Measurements from ENCODE around the gene SLC44A1. TPM values are rescaled to one million over a fixed set of nuclear protein-coding genes. Genes with fewer than 3 reads are reported as not detected.

Gene SLC44A1
- total and polyA plus RNA-seq, 12 donors: 6.8 to 73.1 (median 36.3) TPM

GRCh38 chr9:105392531-105392930 is 148.1 kb downstream of the SLC44A1 start:
- no peak overlapping the region for H3K27ac ChIP-seq
- H3K27me3 ChIP-seq: no peaks in the 10 kb centered on the region
- no peaks in the 10 kb centered on the region for H3K36me3 ChIP-seq (replicated peaks in 1 of 2)
- DNase-seq: no peak
- no peaks in the 10 kb centered on the region for H3K9me3 ChIP-seq (replicated peaks in 1 of 3)
- H3K4me1 ChIP-seq (replicated peaks in 1 of 2): no peaks in the 10 kb centered on the region
- H3K4me3 ChIP-seq: no peak overlapping the region
- intact Hi-C loops (cut with DNase I): no loop called here
- WGBS, 4 donors: 97 to 100% (median 98%) methylated on average over 1 of the region's 1 CpG
- no peak for TF ChIP-seq CTCF (IDR thresholded peaks at IDR 0.05)
- TF ChIP-seq POLR2A (IDR thresholded peaks at IDR 0.05): no peak

- H3K27ac ChIP-seq: no peak overlapping the region
- no peak for DNase-seq
- intact Hi-C loops (cut with DNase I): no loop called here
- H3K4me1 ChIP-seq (replicated peaks in 1 of 2): no peaks in the 10 kb centered on the region
- WGBS, 4 donors: 90 to 93% (median 91%) methylated on average over 4 of the region's 4 CpGs
- no peaks in the 10 kb centered on the region for H3K36me3 ChIP-seq (replicated peaks in 1 of 2)
- no peaks in the 10 kb centered on the region for H3K27me3 ChIP-seq
- H3K9me3 ChIP-seq (replicated peaks in 1 of 3): no peaks in the 10 kb centered on the region
- no peak overlapping the region for H3K4me3 ChIP-seq
- TF ChIP-seq CTCF (IDR thresholded peaks at IDR 0.05) (no peak), POLR2A (IDR thresholded peaks at IDR 0.05) (no peak)
These were observed 149.3 kb downstream of the SLC44A1 start for GRCh38 chr9:105393576-105394344.

DNA sequence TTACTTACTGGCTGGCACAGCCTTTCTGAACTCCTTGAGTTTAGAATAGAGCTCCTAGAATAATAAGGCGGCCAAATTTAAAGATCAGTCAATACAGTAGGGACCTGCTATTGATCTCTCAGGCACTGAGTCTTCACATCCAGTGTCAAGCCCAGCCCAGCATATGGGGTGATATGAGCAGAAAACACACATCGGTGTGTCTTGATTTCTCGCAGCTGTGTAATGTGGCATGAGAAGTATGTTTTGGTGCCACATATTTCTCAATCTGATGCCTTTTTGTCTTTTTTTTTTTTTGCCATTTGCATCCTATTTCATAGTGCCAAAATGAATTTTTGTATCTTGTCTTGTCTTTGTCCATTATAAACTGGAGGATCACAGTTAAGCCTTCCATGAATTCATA is 152.0 kb downstream of the SLC44A1 start:
- DNase-seq: no peak
- TF ChIP-seq CTCF (IDR thresholded peaks at IDR 0.05): no peak
- no peak for TF ChIP-seq POLR2A (IDR thresholded peaks at IDR 0.05)
- intact Hi-C loops (cut with DNase I): no loop called here
- no peaks in the 10 kb centered on the region for H3K9me3 ChIP-seq (replicated peaks in 1 of 3)
- no peaks in the 10 kb centered on the region for H3K27me3 ChIP-seq
- H3K4me1 ChIP-seq (replicated peaks in 1 of 2): no peaks in the 10 kb centered on the region
- no peaks in the 10 kb centered on the region for H3K36me3 ChIP-seq (replicated peaks in 1 of 2)
- no peak overlapping the region for H3K27ac ChIP-seq
- WGBS, 4 donors: 92 to 97% (median 95%) methylated on average over 3 of the region's 3 CpGs
- H3K4me3 ChIP-seq: no peak overlapping the region

DNA sequence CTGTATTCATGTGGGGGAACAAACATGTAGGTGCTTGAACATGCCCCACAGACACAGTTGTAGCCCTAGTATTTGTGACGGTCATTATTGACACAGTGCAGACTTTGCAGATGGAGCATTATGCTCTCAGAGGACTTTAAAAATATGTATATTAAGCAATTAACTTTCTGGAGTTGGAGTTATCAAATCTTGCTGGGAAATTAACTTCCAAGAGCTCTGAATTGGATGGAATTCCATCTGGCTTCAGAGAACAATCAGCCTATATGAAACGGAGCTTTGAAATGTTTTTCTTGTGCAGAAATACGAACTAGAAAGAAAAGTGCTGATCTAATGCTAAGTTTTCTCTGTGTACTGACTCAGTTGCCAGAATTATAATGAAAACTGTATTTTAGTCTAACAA is 152.4 kb downstream of the SLC44A1 start:
- 69 to 90% (median 88%) methylated on average over 3 of the region's 3 CpGs for WGBS, 4 donors
- no peak for DNase-seq
- no peaks in the 10 kb centered on the region for H3K27me3 ChIP-seq
- H3K4me3 ChIP-seq: no peak overlapping the region
- H3K27ac ChIP-seq: no peak overlapping the region
- no peak for TF ChIP-seq CTCF (IDR thresholded peaks at IDR 0.05)
- H3K36me3 ChIP-seq (replicated peaks in 1 of 2): no peaks in the 10 kb centered on the region
- no peaks in the 10 kb centered on the region for H3K9me3 ChIP-seq (replicated peaks in 1 of 3)
- intact Hi-C loops (cut with DNase I): no loop called here
- H3K4me1 ChIP-seq (replicated peaks in 1 of 2): no peaks in the 10 kb centered on the region

All from adrenal gland (tissue), 12 donors.